Naive thymus-derived CD8-positive, alpha-beta T cell (primary cell): ENCODE measurements around the gene MEGF11. TPM values are rescaled to one million over a fixed set of nuclear protein-coding genes. Genes with fewer than 3 reads are reported as not detected.
A peak's percentile ranks its signal among the peaks of the same experiment; 100 is the strongest.

Experiments used
- ATAC-seq, 2 donors: fragments of 150-1000 bp; cut with Tn5 transposase in 1 of 2; sonication (Bioruptor Pico), chemical (Tn5 transposase) in 1 of 2; 1 replicate in 1 of 2; 2 replicates in 1 of 2; pipeline ENCODE4 v1.10.0; 2021; ENCODE audit warnings: mild to moderate bottlenecking in 2 of 2, moderate library complexity in 2 of 2
- POLR2A ChIA-PET: fragments of 350-600 bp; sonication (Branson Sonifier 250); formaldehyde crosslinking; loops from one replicate; lab custom pipeline; 2021; ENCODE audit warnings: antibody characterized with exemption; lab: Charles Lee
- DNase-seq, 10 donors: peaks; one replicate each; pipeline versions ENCODE4 v3.0.0 to v3.0.0-alpha.2; 2020 to 2022
- H3K27ac Mint-ChIP-seq, 10 donors: one replicate each; pipeline ENCODE4 v1.8.0; 2020 to 2022; ENCODE audit warnings: mild to moderate bottlenecking in 10 of 10, mixed read lengths in 10 of 10, moderate library complexity in 4 of 10, inconsistent platforms in 1 of 10
- H3K27me3 Mint-ChIP-seq, 5 donors: one replicate each; pipeline ENCODE4 v1.8.0; 2021 to 2022; ENCODE audit warnings: mixed read lengths in 5 of 5
- H3K36me3 Mint-ChIP-seq, 3 donors: one replicate each; pipeline ENCODE4 v1.8.0; 2020 to 2022; ENCODE audit warnings: mixed read lengths in 3 of 3, mild to moderate bottlenecking in 2 of 3, inconsistent platforms in 1 of 3
- H3K4me1 Mint-ChIP-seq, 4 donors: one replicate each; pipeline ENCODE4 v1.8.0; 2021 to 2022; ENCODE audit warnings: mixed read lengths in 4 of 4
- H3K4me3 Mint-ChIP-seq, 10 donors: one replicate each; pipeline ENCODE4 v1.8.0; 2020 to 2022; ENCODE audit warnings: mild to moderate bottlenecking in 10 of 10, mixed read lengths in 10 of 10, moderate library complexity in 6 of 10, inconsistent platforms in 1 of 10
- H3K9me3 Mint-ChIP-seq, 9 donors: one replicate each; pipeline ENCODE4 v1.8.0; 2020 to 2022; ENCODE audit warnings: mixed read lengths in 9 of 9, mild to moderate bottlenecking in 3 of 9, inconsistent platforms in 1 of 9, moderate library complexity in 1 of 9
- polyA plus RNA-seq, 3 donors: library from polyadenylated mRNA; unstranded; fragments of 300-500 nt; fragmentation: Illumina TruSeq; gene quantifications; one replicate each; pipeline ENCODE4 v1.2.3, GENCODE V29; 2021
- total RNA-seq, 8 experiments: library from RNA in 2 of 8; stranded (reverse) in 2 of 8; gene quantifications; one replicate each; pipeline ENCODE4 v1.2.3 and lab custom pipeline; 2021 to 2026

The MEGF11 gene
- total and polyA plus RNA-seq, 5 experiments from 2014 or later: not detected

DNA sequence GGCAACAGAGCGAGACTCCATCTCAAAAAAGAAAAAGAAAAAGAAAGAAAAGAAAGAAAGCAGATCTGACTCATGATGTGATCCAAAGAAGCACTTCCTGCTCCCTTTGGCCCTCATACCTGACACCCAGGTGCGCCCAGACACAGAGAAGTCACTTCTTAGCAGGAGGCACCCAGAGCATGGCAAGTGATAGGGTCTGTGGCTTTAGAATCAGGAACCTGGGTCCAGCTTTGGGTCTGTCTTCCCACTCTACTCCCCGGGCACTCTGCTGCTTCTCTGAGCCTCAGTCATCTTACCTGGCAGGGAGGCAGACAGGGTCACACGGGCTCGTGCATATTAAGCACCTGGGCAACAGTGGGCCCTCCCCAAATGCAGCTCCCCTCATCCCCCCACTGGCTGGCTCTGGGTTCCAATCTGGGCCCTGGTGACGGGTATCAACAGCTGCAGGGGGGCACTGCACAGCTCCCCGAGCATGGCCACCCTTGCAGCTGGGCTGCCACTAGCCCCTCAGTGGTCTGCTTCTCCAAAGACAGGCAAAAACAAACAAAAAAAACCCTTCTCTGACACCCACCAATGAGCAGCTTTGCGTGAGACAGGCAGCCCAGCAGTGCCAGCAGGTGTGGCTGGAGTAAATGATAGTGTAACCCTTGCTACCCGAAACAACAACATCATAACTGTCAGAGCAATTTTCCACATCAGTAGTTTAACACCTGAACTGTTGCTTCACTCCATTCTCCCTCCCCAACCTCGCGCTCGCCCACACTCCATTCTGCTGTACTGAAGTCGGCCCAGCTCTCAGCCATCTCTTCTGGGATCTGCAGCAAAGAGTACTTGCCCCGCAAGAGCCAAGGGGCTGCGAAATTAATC lies 99.8 kb downstream of the MEGF11 start:
- Mint-ChIP-seq H3K4me1 (peaks cover 0 to 9% (median 3%) of the 10 kb centered on the region in 4 donors), H3K4me3 (no peak overlapping the region), H3K27ac (no peak overlapping the region), H3K27me3 (peaks cover 2 to 46% (median 11%) of the 10 kb centered on the region in 5 donors), H3K36me3 (no peaks in the 10 kb centered on the region), H3K9me3 (no peaks in the 10 kb centered on the region)
- no peak for ATAC-seq
- DNase-seq: peak in 1 of 10 donors; percentile 53
- POLR2A ChIA-PET: interaction anchor here (0.5 kb wide), 1 partner anchor 561 kb away, joined by 3 read pairs; no protein-coding TSS in a partner anchor

DNA sequence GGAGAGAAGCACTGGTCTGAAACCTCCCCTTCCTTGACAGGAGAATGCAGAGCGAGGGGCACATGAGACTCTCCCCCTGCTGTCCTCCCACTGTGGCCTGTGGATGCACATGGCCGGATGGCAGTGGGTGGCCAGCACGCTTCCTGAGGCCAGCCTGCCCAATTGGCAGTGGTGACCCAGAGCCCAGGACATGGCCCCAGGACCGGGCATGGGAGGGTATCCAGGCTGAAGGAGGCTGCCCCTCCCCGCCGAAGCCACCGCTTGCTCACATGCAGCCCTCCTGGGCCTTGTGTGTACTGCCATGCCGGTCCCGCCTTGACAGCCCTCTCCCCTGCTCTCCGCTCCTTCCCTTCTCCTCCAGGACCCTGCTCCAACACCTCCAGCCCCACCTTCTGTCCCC lies 100.9 kb downstream of the MEGF11 start:
- Mint-ChIP-seq H3K36me3 (no peaks in the 10 kb centered on the region), H3K4me1 (peaks cover 0 to 9% (median 4%) of the 10 kb centered on the region in 4 donors), H3K9me3 (no peaks in the 10 kb centered on the region), H3K4me3 (no peak overlapping the region), H3K27ac (peak overlapping the region in 1 of 10 donors; percentile 60), H3K27me3 (peaks cover 2 to 46% (median 11%) of the 10 kb centered on the region in 5 donors)
- DNase-seq (peak in 1 of 10 donors; percentile 58), ATAC-seq (no peak)
- POLR2A ChIA-PET: no interaction called here

DNA sequence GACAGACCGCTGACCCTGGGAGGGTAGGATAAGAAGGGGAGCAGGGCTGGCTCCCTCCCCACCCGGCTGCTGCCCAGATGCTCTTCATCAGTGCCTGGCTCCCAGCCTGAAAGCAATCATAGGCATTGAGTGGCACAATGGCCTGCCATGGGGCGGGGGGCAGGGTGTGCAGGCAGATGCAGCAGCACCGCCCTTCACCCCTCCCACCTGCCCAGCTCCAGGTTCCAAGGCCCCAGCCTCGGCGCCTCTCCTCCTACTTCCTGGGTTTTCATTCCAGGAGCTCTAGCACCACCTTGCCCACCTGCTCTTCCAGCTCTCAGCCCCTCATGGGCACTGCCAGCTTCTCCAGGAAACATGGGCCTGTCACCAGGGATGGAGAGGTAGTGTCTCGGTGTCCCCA lies 101.7 kb downstream of the MEGF11 start:
- peaks cover 2 to 44% (median 14%) of the 10 kb centered on the region in 5 donors for H3K27me3 Mint-ChIP-seq
- no peaks in the 10 kb centered on the region for H3K36me3 Mint-ChIP-seq
- H3K9me3 Mint-ChIP-seq: no peaks in the 10 kb centered on the region
- POLR2A ChIA-PET: no interaction called here
- peak in 1 of 10 donors; percentile 47 for DNase-seq
- no peak for ATAC-seq
- H3K27ac Mint-ChIP-seq: no peak overlapping the region
- H3K4me3 Mint-ChIP-seq: no peak overlapping the region
- peaks cover 2 to 7% (median 4%) of the 10 kb centered on the region in 4 donors for H3K4me1 Mint-ChIP-seq

DNA sequence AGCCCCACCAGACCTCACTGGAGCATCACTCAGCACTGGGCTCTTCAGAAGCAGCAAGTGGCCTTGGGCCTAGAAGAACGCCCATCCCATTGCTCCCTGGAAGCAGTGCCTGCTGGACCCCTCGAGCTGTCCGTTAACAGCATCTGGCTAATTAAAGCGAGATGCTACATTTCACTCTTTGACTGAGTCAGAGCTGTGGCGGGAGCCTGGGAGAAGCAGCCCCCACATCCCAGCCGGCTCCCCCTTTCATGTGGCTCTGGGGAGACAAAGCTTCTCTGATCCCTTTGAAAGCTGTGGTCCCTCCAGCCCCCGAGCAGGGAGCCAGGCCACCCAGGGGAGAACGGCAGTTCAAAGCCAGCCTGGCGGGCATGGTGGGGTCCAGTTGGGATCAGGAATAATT lies 103.7 kb downstream of the MEGF11 start:
- Mint-ChIP-seq H3K9me3 (no peaks in the 10 kb centered on the region), H3K27ac (no peak overlapping the region), H3K4me3 (no peak overlapping the region), H3K36me3 (no peaks in the 10 kb centered on the region), H3K4me1 (peaks cover 2 to 4% (median 3%) of the 10 kb centered on the region in 4 donors), H3K27me3 (peaks cover 2 to 33% (median 11%) of the 10 kb centered on the region in 5 donors)
- DNase-seq (no peak), ATAC-seq (no peak)
- POLR2A ChIA-PET: no interaction called here

DNA sequence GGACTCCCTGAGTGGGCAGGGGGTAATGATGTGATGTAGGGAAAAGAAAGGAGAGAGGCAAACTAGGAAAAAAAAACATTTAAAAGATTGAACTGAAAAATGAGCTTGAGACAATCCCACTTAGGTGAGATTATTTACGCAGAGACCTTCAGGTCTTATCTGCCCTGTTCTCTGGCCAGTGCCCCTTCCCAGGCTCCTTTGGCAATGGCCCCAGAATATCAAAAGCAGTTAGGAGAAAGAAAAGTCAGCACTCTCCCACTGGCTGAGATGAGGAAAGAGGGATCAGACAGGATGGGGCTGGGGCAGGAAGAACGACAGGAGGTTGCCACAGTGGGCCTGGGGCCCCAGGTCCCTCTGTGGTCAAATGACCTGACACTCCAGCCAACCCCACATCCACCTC lies 105.4 kb downstream of the MEGF11 start:
- Mint-ChIP-seq H3K9me3 (no peaks in the 10 kb centered on the region), H3K4me1 (peaks cover 0 to 4% (median 3%) of the 10 kb centered on the region in 4 donors), H3K27me3 (peaks cover 2 to 31% (median 11%) of the 10 kb centered on the region in 5 donors), H3K4me3 (no peak overlapping the region), H3K36me3 (no peaks in the 10 kb centered on the region), H3K27ac (no peak overlapping the region)
- DNase-seq (no peak), ATAC-seq (no peak)
- POLR2A ChIA-PET: no interaction called here

DNA sequence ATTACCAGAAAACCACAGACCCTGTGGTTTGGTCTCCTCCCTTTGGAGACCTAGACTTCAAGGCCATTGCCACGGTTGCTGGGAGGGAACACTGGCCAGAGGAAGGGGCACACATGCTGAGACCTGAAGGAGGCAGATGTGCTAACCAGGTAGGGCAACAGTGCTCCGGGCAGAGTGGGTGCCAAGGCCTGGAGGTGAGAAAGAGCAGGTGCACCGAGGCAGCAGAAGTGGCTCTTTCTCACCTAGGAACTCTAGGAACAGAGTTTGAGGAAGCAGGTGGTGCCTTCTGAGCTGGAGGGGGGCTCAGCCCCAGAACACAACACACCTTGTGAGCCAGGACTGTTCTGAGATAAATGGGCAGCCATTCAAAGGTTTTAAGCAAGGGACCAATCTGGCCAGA lies 106.1 kb downstream of the MEGF11 start:
- DNase-seq (no peak), ATAC-seq (no peak)
- H3K4me3 Mint-ChIP-seq: no peak overlapping the region
- peaks cover 2 to 23% (median 10%) of the 10 kb centered on the region in 5 donors for H3K27me3 Mint-ChIP-seq
- no peaks in the 10 kb centered on the region for H3K9me3 Mint-ChIP-seq
- H3K36me3 Mint-ChIP-seq: no peaks in the 10 kb centered on the region
- POLR2A ChIA-PET: no interaction called here
- H3K4me1 Mint-ChIP-seq: peaks cover 0 to 4% (median 3%) of the 10 kb centered on the region in 4 donors
- no peak overlapping the region for H3K27ac Mint-ChIP-seq

DNA sequence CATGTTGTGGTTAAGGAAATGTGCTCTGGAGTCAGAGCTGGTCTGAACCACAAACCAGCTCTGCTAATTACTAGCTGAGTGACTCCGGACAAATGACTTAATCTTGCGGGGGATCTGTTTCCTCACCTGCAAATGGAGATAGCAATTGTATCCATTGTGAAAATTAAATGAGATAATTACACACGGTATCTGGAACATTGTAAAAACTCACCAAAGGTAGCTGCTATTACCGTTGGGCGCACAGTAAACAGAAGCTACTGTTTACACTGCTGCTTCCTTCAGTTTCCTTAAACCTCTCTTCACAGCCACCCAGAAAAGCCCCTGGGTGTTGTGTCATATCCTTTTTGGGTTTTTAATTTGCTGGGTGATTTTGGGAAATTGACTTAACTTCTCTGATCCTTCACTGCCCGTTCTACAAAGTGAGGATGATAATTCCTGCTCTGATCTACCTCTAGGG lies 107.8 kb downstream of the MEGF11 start:
- DNase-seq (no peak), ATAC-seq (no peak)
- H3K27ac Mint-ChIP-seq: no peak overlapping the region
- peaks cover 2 to 9% (median 8%) of the 10 kb centered on the region in 5 donors for H3K27me3 Mint-ChIP-seq
- POLR2A ChIA-PET: no interaction called here
- peaks cover 0 to 4% (median 3%) of the 10 kb centered on the region in 4 donors for H3K4me1 Mint-ChIP-seq
- no peak overlapping the region for H3K4me3 Mint-ChIP-seq
- H3K36me3 Mint-ChIP-seq: no peaks in the 10 kb centered on the region
- H3K9me3 Mint-ChIP-seq: no peaks in the 10 kb centered on the region

DNA sequence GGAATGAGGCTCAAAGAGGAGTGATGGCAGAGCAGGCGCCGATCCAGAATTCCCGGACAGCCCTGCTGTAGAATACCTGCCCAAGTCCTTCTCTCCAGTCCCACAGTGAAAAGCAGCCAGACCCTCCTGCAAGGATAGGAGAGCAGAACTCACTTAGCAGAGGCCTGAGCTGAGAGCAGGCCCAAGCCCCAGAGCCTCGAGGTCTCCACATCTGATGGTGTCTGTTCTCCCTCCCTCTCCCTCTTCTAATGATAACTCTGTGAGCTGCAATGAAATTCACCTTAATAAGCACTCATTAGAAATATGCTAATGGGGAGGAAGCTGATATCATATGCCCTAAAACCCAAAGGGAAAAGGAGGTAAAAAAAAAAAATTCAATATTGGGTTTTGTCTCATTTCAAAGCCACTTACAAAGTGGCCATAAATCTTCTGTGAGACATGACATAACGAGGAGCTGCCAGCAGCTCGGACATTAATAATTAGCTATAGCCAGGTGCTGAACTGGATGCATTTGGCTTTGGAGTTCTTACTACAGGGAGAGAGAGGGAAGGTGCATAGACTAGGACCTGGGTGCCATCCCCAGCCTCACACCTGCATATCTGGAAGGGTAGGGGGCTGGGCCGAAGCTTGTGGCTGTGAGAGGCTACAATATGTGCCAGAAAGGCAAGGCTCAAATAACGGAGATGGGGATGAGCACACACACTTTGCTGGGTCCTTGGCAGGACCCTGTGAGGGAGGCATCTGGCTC lies 108.4 kb downstream of the MEGF11 start:
- Mint-ChIP-seq H3K4me1 (peaks cover 0 to 4% (median 3%) of the 10 kb centered on the region in 4 donors), H3K27ac (no peak overlapping the region), H3K9me3 (no peaks in the 10 kb centered on the region), H3K36me3 (no peaks in the 10 kb centered on the region), H3K4me3 (no peak overlapping the region), H3K27me3 (peaks cover 0 to 5% (median 3%) of the 10 kb centered on the region in 5 donors)
- DNase-seq (no peak), ATAC-seq (no peak)
- POLR2A ChIA-PET: interaction anchor here (0.6 kb wide), 1 partner anchor 87 kb away, joined by 3 read pairs; no protein-coding TSS in a partner anchor

DNA sequence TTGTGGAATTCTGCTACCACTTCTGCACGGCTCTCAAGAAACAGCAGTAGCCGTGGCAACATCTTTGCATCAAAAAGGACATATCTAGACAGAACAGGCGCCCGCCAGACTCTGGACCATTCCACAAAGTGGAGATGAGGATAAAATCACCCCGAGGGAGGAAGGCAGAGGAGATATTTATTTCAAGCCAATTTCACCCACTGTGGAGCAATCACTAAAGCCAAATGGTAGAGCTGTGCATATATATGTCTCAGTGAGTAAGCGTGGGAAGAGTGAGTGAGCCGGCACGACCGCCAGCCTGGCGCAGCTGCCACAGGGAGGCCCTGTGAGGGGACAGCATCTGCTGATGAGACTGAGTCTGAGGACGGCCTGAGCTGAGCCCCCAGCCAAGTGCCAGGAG lies 111.3 kb downstream of the MEGF11 start:
- H3K4me3 Mint-ChIP-seq: no peak overlapping the region
- DNase-seq: no peak
- H3K27ac Mint-ChIP-seq: no peak overlapping the region
- no peak for ATAC-seq
- no peaks in the 10 kb centered on the region for H3K9me3 Mint-ChIP-seq
- H3K36me3 Mint-ChIP-seq: no peaks in the 10 kb centered on the region
- POLR2A ChIA-PET: no interaction called here
- peaks cover 0 to 2% (median 0%) of the 10 kb centered on the region in 5 donors for H3K27me3 Mint-ChIP-seq
- H3K4me1 Mint-ChIP-seq: peaks cover 0 to 4% (median 2%) of the 10 kb centered on the region in 4 donors

DNA sequence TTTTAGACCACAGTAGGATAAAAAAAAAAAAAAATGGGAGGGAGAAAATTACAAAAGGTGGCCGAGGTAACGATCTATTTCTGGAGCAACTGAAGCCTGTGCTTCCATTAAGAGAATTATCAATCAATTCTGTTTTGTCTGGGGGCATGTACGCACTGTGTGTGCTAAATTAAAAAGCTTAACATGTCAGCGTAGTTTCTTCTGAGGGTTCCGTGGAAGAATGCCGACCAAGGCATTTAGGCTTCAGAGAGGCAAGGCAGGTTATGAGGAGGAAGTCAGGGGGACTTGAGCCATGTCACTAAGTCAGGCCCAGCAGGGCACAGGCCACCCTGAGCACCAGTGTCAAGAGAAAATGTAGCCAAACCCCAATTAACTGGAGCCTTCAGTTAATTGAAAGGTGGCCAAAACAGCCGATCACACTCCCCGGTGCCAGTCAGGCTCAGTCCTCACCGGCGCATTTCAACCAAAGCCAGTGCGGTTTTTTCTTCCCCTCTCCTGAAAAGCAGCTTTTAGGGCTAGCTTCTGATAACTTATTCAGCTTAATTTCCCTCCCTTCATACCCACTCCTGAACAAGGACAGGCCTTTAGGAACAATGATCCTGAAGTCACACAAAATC lies 113.9 kb downstream of the MEGF11 start:
- POLR2A ChIA-PET: no interaction called here
- Mint-ChIP-seq H3K9me3 (no peaks in the 10 kb centered on the region), H3K4me3 (no peak overlapping the region), H3K27me3 (no peaks in the 10 kb centered on the region), H3K27ac (no peak overlapping the region), H3K36me3 (no peaks in the 10 kb centered on the region), H3K4me1 (peaks cover 0 to 15% (median 11%) of the 10 kb centered on the region in 4 donors)
- ATAC-seq (no peak), DNase-seq (no peak)

DNA sequence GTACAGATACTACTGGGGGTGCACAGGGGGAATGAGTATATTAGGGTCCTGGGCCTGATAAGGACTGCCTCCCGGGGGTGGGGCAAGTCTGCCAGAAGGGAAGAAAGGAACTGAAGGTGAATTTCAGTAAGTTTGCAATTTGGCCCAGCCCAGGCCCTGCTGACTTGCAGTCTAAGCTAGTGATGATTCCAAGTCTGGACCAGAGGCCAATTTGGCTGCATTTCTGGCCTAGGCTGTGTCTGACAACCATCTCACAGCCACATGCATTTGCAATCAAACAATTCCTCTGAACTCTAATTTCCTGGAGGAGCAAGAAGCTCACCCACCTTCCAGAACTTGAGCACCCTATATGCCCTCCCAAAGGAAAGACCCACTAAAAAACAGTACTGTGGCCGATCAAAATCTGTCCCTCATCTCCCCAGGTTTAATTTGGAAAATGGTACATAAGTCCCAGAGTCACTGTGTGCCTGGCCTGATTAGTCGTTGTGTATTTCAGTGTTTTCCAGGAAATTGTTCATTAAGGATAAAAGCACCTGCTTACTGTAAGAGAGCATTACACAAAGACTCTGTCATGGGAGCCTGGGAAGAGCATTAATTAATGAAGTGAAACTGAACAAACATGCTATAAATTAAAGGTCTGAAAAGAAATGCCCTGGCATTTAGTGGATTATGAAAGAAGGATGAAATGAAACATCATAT lies 114.5 kb downstream of the MEGF11 start:
- DNase-seq (no peak), ATAC-seq (no peak)
- Mint-ChIP-seq H3K27ac (no peak overlapping the region), H3K36me3 (no peaks in the 10 kb centered on the region), H3K4me1 (peaks cover 0 to 22% (median 11%) of the 10 kb centered on the region in 4 donors), H3K27me3 (no peaks in the 10 kb centered on the region), H3K4me3 (no peak overlapping the region), H3K9me3 (no peaks in the 10 kb centered on the region)
- POLR2A ChIA-PET: no interaction called here
